GM19324 (cell line): ENCODE data around the gene AK9.
"Not testable (repeated sequence)": the region's sequence is repeated elsewhere in the genome, so short reads cannot be mapped to it uniquely, and the experiment has no call there.

ENCODE experiments used
- ATAC-seq: cut with Tn5 transposase; IDR thresholded peaks from one replicate; pipeline ENCODE4 v1.9.1; 2021; ENCODE audit warnings: mild to moderate bottlenecking, moderate library complexity; ENCODE audit not compliant: unreplicated experiment, low FRiP score

AK9 gene

GRCh38 chr6:109628158-109629000 lies 62.6 kb downstream of the AK9 start:
- ATAC-seq, result no peak

GRCh38 chr6:109626311-109626710 lies 64.7 kb downstream of the AK9 start:
- ATAC-seq, result no peak

- ATAC-seq, result no peak
Measured at GRCh38 chr6:109625199-109625598, 65.8 kb downstream of the AK9 start.

GRCh38 chr6:109623288-109623687 lies 67.7 kb downstream of the AK9 start:
- no peak for ATAC-seq

GRCh38 chr6:109612268-109612667 lies 78.7 kb downstream of the AK9 start:
- ATAC-seq, result no peak

GRCh38 chr6:109611502-109611901 lies 79.5 kb downstream of the AK9 start:
- ATAC-seq, result no peak

- ATAC-seq, result no peak
Measured at GRCh38 chr6:109610590-109610989, 80.4 kb downstream of the AK9 start.

GRCh38 chr6:109609737-109610136 lies 81.3 kb downstream of the AK9 start:
- no peak for ATAC-seq

- ATAC-seq, result no peak
Measured at GRCh38 chr6:109606359-109606758, 84.6 kb downstream of the AK9 start.

GRCh38 chr6:109595998-109596397 lies 95.0 kb downstream of the AK9 start:
- no peak for ATAC-seq

- no peak for ATAC-seq
Measured at GRCh38 chr6:109580519-109580918, 110.5 kb downstream of the AK9 start.

GRCh38 chr6:109579361-109579760 lies 111.6 kb downstream of the AK9 start:
- ATAC-seq, result no peak

- ATAC-seq, result not testable (repeated sequence)
Measured at GRCh38 chr6:109569901-109570300, 121.1 kb downstream of the AK9 start.

GRCh38 chr6:109561844-109562243 lies 129.2 kb downstream of the AK9 start:
- no peak for ATAC-seq

- ATAC-seq, result no peak
Measured at GRCh38 chr6:109531446-109531845, 159.6 kb downstream of the AK9 start.

- no peak for ATAC-seq
Measured at GRCh38 chr6:109527989-109528388, 163.0 kb downstream of the AK9 start.

- no peak for ATAC-seq
Measured at GRCh38 chr6:109526905-109527628, 163.9 kb downstream of the AK9 start.

- no peak for ATAC-seq
Measured at GRCh38 chr6:109524129-109524528, 166.9 kb downstream of the AK9 start.

GRCh38 chr6:109523478-109523877 lies 167.5 kb downstream of the AK9 start:
- no peak for ATAC-seq

- ATAC-seq, result no peak
Measured at GRCh38 chr6:109521080-109521479, 169.9 kb downstream of the AK9 start.

GRCh38 chr6:109519647-109520046 lies 171.4 kb downstream of the AK9 start:
- ATAC-seq, result not testable (repeated sequence)

- ATAC-seq, result no peak
Measured at GRCh38 chr6:109516929-109517328, 174.1 kb downstream of the AK9 start.
